NCI-H2171 treated with DMSO at 0.1 percent for 48 hours (cell line): ENCODE data around the gene RCN2.
A peak's percentile ranks its signal among the peaks of the same experiment; 100 is the strongest.

Source experiments
- DNase-seq: peaks from one replicate; lab custom pipeline; 2025; lab: John Stamatoyannopoulos, UW

Gene RCN2

DNA sequence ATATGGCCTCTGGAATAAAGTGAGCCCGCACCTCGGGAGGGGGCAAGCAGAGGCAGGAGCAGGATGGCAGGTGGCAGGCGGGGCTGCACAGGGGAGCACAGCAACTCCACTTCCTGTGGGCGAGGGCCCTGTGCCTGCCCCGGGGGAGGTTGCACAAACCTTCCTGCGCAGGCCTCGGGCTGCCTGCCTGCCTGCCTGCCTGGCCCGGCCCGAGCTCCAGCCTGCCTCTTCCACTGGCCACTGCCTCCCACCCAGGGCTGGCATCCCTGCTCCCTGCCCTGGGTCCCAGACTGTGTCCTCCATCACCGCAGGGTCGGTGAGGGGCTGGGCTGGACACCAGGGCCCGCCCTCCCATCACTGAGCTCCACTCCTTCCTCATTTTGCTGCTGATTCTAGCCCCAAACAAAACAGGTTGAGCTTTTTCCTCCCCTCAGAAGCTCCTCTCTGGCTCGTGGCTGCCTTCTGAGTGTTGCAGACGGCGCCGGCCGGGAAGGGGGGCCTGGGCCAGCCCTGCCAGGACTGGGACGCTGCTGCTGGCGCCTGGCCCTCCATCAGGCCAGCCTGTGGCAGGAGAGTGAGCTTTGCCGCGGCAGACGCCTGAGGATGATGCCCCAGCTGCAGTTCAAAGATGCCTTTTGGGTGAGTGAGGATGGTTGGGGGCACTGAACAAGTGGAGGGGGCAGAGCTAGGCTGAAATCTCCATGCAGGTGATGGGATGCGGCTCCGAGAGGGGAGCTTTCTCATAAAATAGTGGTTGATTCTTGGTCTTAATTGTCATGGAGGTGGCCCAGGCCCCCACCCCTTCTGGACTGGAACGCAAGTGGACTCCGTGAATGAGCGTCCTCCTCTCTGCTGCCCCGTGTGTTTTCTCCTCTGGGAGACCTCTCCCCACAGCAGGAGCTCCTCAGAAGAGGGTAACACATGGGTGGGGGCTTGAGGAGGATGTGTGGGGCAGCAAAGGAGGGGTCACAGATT lies 63.7 kb downstream of the RCN2 start, which contains the start of gene PSTPIP1:
PSTPIP1 (plus strand) TSS at position 156 of the 975 bp plus-strand sequence; CDS start at position 604, 448 bp downstream.
- DNase-seq, result peak; percentile 85

DNA sequence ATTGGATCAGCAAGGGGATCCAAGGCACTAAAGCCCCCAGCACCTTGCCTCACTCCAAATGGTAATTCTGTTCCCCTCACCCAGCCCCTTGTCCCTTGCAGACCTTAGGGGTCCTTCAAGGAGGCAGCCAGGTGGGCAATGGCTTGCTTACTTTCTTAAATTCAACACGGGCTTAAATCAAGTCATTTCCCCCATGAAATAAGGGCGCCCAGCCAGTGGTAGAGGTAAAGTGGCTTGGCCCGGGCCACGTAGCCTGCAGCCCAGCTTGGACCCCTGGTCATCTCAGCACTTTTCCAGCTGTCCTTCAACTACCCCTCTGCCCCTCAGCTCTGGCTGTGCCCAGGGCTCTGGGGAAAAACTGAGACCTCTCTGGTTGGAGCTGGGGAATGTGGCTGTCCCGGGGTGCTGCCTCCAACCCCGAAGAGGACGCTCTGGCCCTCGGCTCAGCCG lies 64.6 kb downstream of the RCN2 start:
- DNase-seq, result no peak

DNA sequence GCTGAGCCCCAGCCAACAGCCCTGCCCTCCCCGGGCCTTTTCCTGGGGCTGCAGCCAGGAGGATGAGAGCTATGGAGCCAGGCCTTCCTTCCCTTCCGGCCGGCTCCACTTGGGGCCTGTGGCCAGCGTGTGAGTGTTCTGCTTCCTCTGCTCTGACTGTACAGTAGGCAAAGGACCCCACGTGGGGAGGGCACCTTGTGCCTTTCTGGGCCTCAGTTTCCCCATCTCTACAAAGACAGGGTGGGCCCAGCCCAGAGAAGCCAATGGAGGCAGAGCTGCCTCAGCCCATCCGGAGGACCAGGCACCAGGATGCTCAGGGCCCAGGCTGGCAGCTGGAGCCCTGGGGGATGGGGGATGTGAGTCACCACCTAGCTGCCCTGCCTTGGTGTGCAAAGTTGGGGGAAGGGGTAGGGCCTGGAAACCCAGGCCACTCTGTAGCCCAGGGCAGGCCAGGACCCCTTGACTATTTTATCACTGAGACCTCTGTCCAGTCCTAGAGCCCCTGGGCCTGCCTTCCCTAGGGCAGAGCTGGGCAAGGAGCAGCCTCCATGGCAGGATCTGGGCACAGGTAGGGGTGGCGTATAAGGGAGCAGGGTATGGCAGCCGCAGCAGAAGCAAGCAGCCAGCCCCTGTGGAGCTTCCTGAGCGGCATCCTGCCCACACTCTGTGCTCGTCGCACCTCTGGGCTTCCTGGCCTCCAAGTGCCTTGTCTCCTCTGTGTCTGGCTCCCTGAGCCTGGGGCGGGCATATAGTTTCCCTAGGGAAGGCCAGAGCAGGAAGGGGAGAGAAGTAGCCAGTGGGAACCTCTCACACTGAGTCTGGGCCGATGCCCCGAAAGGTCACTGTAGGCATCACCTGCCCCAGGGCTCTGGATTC lies 65.2 kb downstream of the RCN2 start:
- no peak for DNase-seq

DNA sequence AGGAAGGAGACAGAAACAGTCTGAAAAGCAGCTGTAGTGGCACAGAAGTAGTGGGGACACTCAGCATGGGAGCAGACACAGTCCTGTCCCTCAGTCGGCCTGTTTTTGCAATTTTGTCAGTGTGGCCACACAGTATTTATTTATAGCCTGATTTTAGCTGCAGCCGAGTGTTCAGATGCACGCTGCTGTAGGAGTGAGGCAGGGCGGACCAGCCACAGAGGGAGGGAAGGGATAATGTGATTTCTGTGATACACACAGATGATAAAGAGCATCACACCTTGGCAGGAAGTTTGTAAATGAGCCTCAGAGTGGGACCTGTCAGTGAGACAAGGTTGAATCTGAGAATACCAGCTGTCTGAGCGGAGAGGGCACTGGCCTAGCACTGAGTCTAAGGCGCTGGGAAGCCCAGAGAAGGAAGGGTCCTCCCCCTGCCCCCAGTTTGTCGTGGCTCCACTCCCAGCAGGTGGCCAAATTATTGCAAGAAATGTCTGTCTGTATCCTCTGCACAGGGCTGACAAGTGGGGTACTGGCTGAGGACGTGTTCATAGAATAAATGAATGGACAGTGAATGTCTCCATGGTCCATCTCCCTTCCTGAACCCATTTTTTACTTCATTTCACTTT lies 67.2 kb downstream of the RCN2 start:
- no peak for DNase-seq

DNA sequence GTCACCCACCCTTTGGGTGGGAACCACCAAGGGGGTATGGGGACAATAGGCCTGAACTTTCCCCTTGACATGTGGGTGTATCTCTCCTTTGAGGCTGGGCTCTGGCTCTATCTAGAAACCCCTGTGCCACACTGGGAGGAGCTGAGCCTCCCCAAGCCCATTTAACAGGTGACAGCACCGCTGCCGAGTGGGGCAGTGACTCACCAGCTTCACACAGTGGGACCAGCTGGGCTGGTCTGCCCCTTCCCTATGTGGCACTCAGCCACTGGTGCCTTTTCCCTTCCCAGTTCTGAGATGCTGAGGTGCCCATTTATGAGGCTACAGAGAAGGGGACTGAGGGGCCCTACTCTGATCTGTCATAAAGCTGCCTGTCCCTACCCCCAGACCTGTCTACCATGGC lies 68.4 kb downstream of the RCN2 start:
- DNase-seq, result no peak

DNA sequence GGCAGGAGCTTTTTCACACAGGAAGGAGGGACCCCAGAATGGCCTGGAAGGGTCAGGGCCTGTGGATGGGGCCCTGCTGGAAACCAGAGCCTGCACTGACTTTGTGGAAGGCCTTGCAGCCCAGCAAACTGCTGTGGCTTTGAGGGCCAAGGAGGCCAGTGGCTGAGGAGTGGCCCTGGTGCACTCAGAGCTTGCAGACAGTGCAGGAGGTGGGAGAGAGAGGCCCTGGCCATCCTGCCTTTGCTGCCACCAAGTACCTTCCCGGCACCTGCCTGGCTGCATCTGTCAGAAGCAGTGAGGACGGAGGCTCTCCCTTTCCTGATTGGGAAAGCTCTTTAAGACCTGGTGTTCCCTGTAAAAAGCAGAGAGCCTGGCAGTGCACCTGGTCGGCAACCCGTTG lies 69.8 kb downstream of the RCN2 start:
- no peak for DNase-seq

DNA sequence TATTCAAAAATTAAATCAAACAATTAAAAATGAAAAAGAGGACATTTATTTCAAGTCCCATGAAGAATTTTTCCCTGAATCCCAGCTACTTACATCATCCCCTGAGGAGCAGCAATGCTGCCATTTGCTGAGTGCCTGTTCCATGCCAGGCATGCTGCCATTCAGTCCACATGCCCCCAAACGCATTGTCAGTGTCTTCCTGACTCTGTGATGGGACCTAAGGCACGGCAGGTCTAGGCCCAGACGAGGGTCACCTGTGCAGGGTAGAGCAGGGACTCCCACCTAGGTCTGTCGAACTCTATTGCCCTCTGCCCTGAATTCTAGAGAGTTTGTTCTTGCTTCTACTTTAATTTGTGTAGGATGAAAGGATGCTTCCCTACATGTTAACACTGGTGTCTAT lies 70.4 kb downstream of the RCN2 start:
- DNase-seq, result no peak

DNA sequence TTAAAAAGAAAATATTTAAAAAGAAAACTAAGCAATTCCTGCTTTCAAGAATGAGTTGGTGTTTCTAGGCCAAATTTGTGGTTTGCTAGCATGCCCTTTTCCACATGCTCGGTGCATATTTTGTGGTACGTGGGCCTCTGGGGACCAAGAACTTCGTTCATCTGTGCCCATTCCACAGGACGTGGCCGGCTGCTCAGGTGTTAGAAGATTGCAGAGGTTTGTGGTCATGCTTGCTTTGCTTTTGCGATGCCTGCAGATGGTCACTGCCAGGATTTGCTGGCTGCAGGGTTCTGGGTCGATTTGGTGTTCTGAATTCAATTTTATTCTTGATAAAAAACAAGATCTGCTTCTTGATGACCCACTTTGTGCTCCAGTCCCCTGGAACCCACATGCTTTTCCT lies 70.9 kb downstream of the RCN2 start:
- DNase-seq, result no peak

DNA sequence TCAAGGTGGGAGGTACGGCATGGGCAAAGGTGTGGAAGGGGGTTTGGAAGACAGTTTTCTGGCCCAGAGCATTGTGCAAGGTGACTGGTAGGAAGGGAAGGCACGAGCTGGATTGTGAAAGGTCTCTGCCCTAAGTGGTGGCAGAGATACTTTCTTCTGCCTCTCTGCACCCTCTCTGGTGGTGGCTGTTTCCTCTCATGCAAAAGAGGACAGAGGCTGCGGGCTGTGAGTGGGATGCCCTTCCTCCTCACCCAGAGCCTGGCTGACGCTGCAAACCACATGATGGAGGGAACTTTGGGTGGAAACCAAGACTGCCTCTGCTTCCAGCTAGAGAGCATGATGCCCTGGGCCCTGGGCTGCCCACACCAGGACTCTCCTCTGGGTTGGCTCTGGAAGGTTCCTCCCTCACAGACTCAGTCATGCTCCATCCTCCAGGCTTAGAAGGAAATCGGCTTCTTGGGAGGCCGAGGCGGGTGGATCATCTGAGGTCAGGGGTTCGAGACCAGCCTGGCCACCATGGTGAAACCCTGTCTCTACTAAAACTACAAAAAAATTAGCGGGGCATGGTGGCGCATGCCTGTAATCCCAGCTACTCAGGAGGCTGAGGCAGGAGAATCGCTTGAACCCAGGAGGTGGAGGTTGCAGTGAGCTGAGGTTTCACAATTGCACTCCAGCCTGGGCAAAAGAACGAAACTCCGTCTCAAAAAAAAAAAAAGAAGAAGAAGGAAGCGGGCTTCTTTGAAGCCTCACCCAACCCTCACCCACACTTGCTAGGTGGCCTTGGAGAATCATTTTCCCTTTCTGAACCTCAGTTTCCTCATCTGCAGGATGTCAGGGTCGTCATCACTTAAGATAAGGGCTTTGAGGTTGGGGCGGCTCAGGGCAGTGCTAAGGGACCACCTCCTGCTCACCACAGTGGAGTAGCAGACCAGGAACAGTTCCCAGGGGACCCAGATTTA lies 71.7 kb downstream of the RCN2 start:
- no peak for DNase-seq
